ENCODE results near the gene C1QTNF6.

C1QTNF6 gene

GRCh38 chr22:37164505-37164887 is 23.6 kb downstream of the C1QTNF6 start:
- no peaks in the 10 kb centered on the region for H3K36me3 Mint-ChIP-seq (ENCODE audit: low read depth)

GRCh38 chr22:37163575-37164504 is 24.2 kb downstream of the C1QTNF6 start:
- Mint-ChIP-seq H3K9me3 (no peaks in the 10 kb centered on the region), H3K27me3 (ENCODE audit: low read depth) (peaks cover 25% of the 10 kb centered on the region), H3K4me1 (peaks cover 5% of the 10 kb centered on the region), H3K4me3 (no peak overlapping the region), H3K36me3 (ENCODE audit: low read depth) (no peaks in the 10 kb centered on the region), H3K27ac (no peak overlapping the region)
- TF ChIP-seq CTCF (IDR thresholded peaks at IDR 0.05; ENCODE audit: unreplicated experiment in 3 of 3), result no peak

More at GRCh38 chr22:37164505-37164887, 23.6 kb downstream of the C1QTNF6 start:
- Mint-ChIP-seq H3K27ac (no peak overlapping the region), H3K4me3 (no peak overlapping the region), H3K27me3 (ENCODE audit: low read depth) (peaks cover 27% of the 10 kb centered on the region), H3K9me3 (no peaks in the 10 kb centered on the region), H3K4me1 (peaks cover 5% of the 10 kb centered on the region)
- TF ChIP-seq CTCF (IDR thresholded peaks at IDR 0.05; ENCODE audit: unreplicated experiment in 3 of 3), result no peak

- Mint-ChIP-seq H3K27me3 (ENCODE audit: low read depth) (peaks cover 25% of the 10 kb centered on the region), H3K27ac (no peak overlapping the region), H3K4me1 (peaks cover 5% of the 10 kb centered on the region), H3K9me3 (no peaks in the 10 kb centered on the region), H3K36me3 (ENCODE audit: low read depth) (no peaks in the 10 kb centered on the region), H3K4me3 (no peak overlapping the region)
- TF ChIP-seq CTCF (IDR thresholded peaks at IDR 0.05; ENCODE audit: unreplicated experiment in 3 of 3), result no peak
Observed at GRCh38 chr22:37163096-37163489, 25.0 kb downstream of the C1QTNF6 start.

GRCh38 chr22:37162221-37163095 is 25.6 kb downstream of the C1QTNF6 start:
- Mint-ChIP-seq H3K4me1 (peaks cover 11% of the 10 kb centered on the region), H3K4me3 (no peak overlapping the region), H3K9me3 (no peaks in the 10 kb centered on the region), H3K27ac (no peak overlapping the region), H3K27me3 (ENCODE audit: low read depth) (peaks cover 31% of the 10 kb centered on the region), H3K36me3 (ENCODE audit: low read depth) (no peaks in the 10 kb centered on the region)
- no peak for TF ChIP-seq CTCF (IDR thresholded peaks at IDR 0.05; ENCODE audit: unreplicated experiment in 3 of 3)

- H3K27me3 Mint-ChIP-seq (ENCODE audit: low read depth), result peaks cover 30% of the 10 kb centered on the region
- TF ChIP-seq CTCF (IDR thresholded peaks at IDR 0.05; ENCODE audit: unreplicated experiment in 3 of 3), result no peak
- no peak overlapping the region for H3K27ac Mint-ChIP-seq
- H3K9me3 Mint-ChIP-seq, result no peaks in the 10 kb centered on the region
- no peaks in the 10 kb centered on the region for H3K36me3 Mint-ChIP-seq (ENCODE audit: low read depth)
- peaks cover 9% of the 10 kb centered on the region for H3K4me1 Mint-ChIP-seq
- no peak overlapping the region for H3K4me3 Mint-ChIP-seq
Observed at GRCh38 chr22:37161443-37161842, 26.6 kb downstream of the C1QTNF6 start.
